GM19468 (cell line): ENCODE measurements around the gene CST8.

Experiments
- ATAC-seq: cut with Tn5 transposase; IDR thresholded peaks from one replicate; pipeline ENCODE4 v1.9.1; 2021; ENCODE audit warnings: mild to moderate bottlenecking, moderate library complexity, moderate number of reproducible peaks; ENCODE audit not compliant: unreplicated experiment; ENCODE audit errors: extremely low read depth

The CST8 gene

GRCh38 chr20:23515250-23515939 is 24.5 kb downstream of the CST8 start:
- no peak for ATAC-seq

- no peak for ATAC-seq
These were observed 26.8 kb downstream of the CST8 start for GRCh38 chr20:23517719-23518118.

- no peak for ATAC-seq
These were observed 28.6 kb downstream of the CST8 start for GRCh38 chr20:23519556-23519955.

- ATAC-seq, result no peak
These were observed 29.3 kb downstream of the CST8 start for GRCh38 chr20:23520185-23520584.

GRCh38 chr20:23524146-23524545 is 33.2 kb downstream of the CST8 start:
- ATAC-seq, result no peak

- ATAC-seq, result no peak
These were observed 35.9 kb downstream of the CST8 start for GRCh38 chr20:23526850-23527249.

GRCh38 chr20:23528867-23529431 is 38.0 kb downstream of the CST8 start:
- no peak for ATAC-seq

- ATAC-seq, result no peak
These were observed 40.1 kb downstream of the CST8 start for GRCh38 chr20:23530937-23531567.

GRCh38 chr20:23532533-23532932 is 41.6 kb downstream of the CST8 start:
- ATAC-seq, result no peak

GRCh38 chr20:23533161-23533560 is 42.2 kb downstream of the CST8 start:
- no peak for ATAC-seq

- no peak for ATAC-seq
These were observed 44.1 kb downstream of the CST8 start for GRCh38 chr20:23534801-23535593.

- no peak for ATAC-seq
These were observed 45.5 kb downstream of the CST8 start for GRCh38 chr20:23536328-23536974.

GRCh38 chr20:23537030-23537429 is 46.1 kb downstream of the CST8 start:
- no peak for ATAC-seq

GRCh38 chr20:23540624-23541023 is 49.7 kb downstream of the CST8 start:
- no peak for ATAC-seq

GRCh38 chr20:23541330-23541729 is 50.4 kb downstream of the CST8 start:
- ATAC-seq, result no peak

GRCh38 chr20:23541776-23542175 is 50.9 kb downstream of the CST8 start:
- ATAC-seq, result no peak

- ATAC-seq, result no peak
These were observed 51.9 kb downstream of the CST8 start for GRCh38 chr20:23542801-23543200.

- no peak for ATAC-seq
These were observed 53.2 kb downstream of the CST8 start for GRCh38 chr20:23544133-23544532.
